GM12872 (cell line): ENCODE data around the gene GUCY1B1.

Source experiments
- CTCF ChIP-seq: IDR thresholded peaks from 3 replicates; pipeline ENCODE4 v1.5.1; 2011; ENCODE audit warnings: low read depth, mild to moderate bottlenecking, low read length, moderate library complexity; ENCODE audit not compliant: insufficient read depth

Gene GUCY1B1

GRCh38 chr4:155758481-155759371 lies at the start of gene GUCY1B1:
GUCY1B1 (plus strand) TSS chr4:155759021; CDS start chr4:155759141, 120 bp downstream.
- peak; percentile 32; the same call in 2 of the 3 replicates for TF ChIP-seq CTCF

- TF ChIP-seq CTCF: no peak
These were observed 48.9 kb upstream of the GUCY1B1 start for GRCh38 chr4:155709918-155710317.

DNA sequence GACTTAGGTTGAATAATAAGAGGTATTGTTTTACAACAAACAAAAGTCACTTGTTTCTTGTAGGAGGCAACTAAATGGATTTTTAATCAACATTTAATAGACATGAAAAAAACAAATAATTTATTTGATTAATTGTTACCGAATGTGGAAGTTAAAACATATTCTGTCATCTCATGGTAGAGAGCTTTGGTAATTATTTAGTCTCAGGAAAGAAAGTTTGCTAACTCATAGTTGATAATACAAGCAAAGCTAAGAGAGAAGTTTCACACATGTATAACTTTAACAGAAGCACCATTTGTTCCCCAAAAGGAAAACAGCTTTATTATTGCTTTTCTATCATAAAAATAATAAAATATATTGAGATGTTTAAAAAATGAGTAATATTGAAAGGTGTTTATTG lies 47.3 kb upstream of the GUCY1B1 start:
- no peak for TF ChIP-seq CTCF

- no peak for TF ChIP-seq CTCF
These were observed 46.0 kb upstream of the GUCY1B1 start for GRCh38 chr4:155712846-155713245.

- no peak for TF ChIP-seq CTCF
These were observed 44.9 kb upstream of the GUCY1B1 start for GRCh38 chr4:155713911-155714310.

GRCh38 chr4:155722336-155722735 lies 36.5 kb upstream of the GUCY1B1 start:
- no peak for TF ChIP-seq CTCF

DNA sequence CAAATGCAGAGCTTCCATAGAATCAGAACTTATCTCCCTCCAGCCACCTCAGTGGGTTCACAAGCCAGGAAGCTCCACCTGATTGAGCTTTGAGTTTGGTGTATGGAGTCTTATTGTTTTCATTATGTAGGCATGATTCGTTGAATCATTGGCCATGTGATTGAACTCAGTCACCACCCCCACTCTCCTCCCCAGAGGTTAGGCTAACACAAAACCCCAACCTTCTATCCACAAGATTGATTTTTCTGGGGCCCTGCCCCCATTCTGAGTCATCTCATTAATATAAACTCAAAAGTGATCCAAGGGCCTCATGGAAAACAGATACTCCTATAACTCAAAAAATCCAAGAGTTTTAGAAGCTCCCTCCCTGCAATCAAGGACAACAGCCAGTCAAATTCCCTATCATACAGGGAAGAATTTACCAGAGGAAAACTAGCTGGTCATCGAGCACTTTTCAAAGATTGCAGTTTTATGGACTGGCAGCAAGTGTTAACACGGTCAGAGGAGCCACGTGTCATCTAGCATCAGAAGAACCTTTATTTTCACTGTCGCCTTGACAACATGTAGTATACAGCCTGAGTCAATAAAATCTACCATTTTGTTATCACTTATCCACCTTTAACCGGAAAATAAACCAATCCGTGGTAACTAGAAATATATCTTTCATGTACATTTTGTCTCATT lies 35.9 kb upstream of the GUCY1B1 start:
- TF ChIP-seq CTCF: no peak
